BLaER1 (cell line): ENCODE measurements around the gene NANOS1.
A peak's percentile ranks its signal among the peaks of the same experiment; 100 is the strongest.
"Not testable (repeated sequence)": the region's sequence is repeated elsewhere in the genome, so short reads cannot be mapped to it uniquely, and the experiment has no call there.

ENCODE experiments used
- H3K27ac ChIP-seq: shearing (Covaris generic); formaldehyde crosslinking; 2 replicates; pipeline ENCODE4 v1.8.1; 2022
- H3K27me3 ChIP-seq: shearing (Covaris generic); formaldehyde crosslinking; 2 replicates; pipeline ENCODE4 v1.8.1; 2022
- H3K36me3 ChIP-seq: shearing (Covaris generic); formaldehyde crosslinking; 2 replicates; pipeline ENCODE4 v1.8.1; 2022
- H3K4me1 ChIP-seq: shearing (Covaris generic); formaldehyde crosslinking; 2 replicates; pipeline ENCODE4 v1.8.1; 2022
- H3K4me2 ChIP-seq: shearing (Covaris generic); formaldehyde crosslinking; 2 replicates; pipeline ENCODE4 v1.8.1; 2022
- H3K4me3 ChIP-seq: shearing (Covaris generic); formaldehyde crosslinking; 2 replicates; pipeline ENCODE4 v1.8.1; 2022
- H3K9ac ChIP-seq: shearing (Covaris generic); formaldehyde crosslinking; 2 replicates; pipeline ENCODE4 v1.8.1; 2022
- H3K9me3 ChIP-seq: shearing (Covaris generic); formaldehyde crosslinking; 2 replicates; pipeline ENCODE4 v1.8.1; 2022
- H4K20me1 ChIP-seq: shearing (Covaris generic); formaldehyde crosslinking; 2 replicates; pipeline ENCODE4 v1.8.1; 2022
- Cebpa-rat ChIP-seq: shearing (Covaris generic); IDR thresholded peaks from 2 replicates; pipeline ENCODE4 v1.8.1; 2022

The NANOS1 gene

GRCh38 chr10:119006451-119007210 is 22.9 kb upstream of the NANOS1 start:
- no peaks in the 10 kb centered on the region for H3K4me1 ChIP-seq
- H3K9ac ChIP-seq, result no peak overlapping the region
- H3K9me3 ChIP-seq, result no peaks in the 10 kb centered on the region
- TF ChIP-seq Cebpa-rat, result no peak
- H3K27me3 ChIP-seq, result no peaks in the 10 kb centered on the region
- no peaks in the 10 kb centered on the region for H3K36me3 ChIP-seq
- H4K20me1 ChIP-seq, result no peaks in the 10 kb centered on the region
- H3K27ac ChIP-seq, result no peak overlapping the region
- no peak overlapping the region for H3K4me2 ChIP-seq
- no peak overlapping the region for H3K4me3 ChIP-seq

GRCh38 chr10:119007211-119007574 is 22.3 kb upstream of the NANOS1 start:
- no peaks in the 10 kb centered on the region for H3K36me3 ChIP-seq
- no peaks in the 10 kb centered on the region for H3K9me3 ChIP-seq
- H3K27ac ChIP-seq, result no peak overlapping the region
- no peak overlapping the region for H3K4me2 ChIP-seq
- no peaks in the 10 kb centered on the region for H4K20me1 ChIP-seq
- no peaks in the 10 kb centered on the region for H3K27me3 ChIP-seq
- H3K4me1 ChIP-seq, result no peaks in the 10 kb centered on the region
- TF ChIP-seq Cebpa-rat, result no peak
- H3K9ac ChIP-seq, result no peak overlapping the region
- H3K4me3 ChIP-seq, result no peak overlapping the region

GRCh38 chr10:119020627-119020946 is 8.9 kb upstream of the NANOS1 start:
- no peak overlapping the region for H3K4me3 ChIP-seq
- H4K20me1 ChIP-seq, result no peaks in the 10 kb centered on the region
- no peak overlapping the region for H3K4me2 ChIP-seq
- peaks cover 6% of the 10 kb centered on the region; the same call in 1 of the 2 replicates for H3K9me3 ChIP-seq
- H3K9ac ChIP-seq, result no peak overlapping the region
- no peaks in the 10 kb centered on the region for H3K36me3 ChIP-seq
- TF ChIP-seq Cebpa-rat, result no peak
- peaks cover 9% of the 10 kb centered on the region; the same call in 1 of the 2 replicates for H3K4me1 ChIP-seq
- no peaks in the 10 kb centered on the region for H3K27me3 ChIP-seq
- no peak overlapping the region for H3K27ac ChIP-seq

DNA sequence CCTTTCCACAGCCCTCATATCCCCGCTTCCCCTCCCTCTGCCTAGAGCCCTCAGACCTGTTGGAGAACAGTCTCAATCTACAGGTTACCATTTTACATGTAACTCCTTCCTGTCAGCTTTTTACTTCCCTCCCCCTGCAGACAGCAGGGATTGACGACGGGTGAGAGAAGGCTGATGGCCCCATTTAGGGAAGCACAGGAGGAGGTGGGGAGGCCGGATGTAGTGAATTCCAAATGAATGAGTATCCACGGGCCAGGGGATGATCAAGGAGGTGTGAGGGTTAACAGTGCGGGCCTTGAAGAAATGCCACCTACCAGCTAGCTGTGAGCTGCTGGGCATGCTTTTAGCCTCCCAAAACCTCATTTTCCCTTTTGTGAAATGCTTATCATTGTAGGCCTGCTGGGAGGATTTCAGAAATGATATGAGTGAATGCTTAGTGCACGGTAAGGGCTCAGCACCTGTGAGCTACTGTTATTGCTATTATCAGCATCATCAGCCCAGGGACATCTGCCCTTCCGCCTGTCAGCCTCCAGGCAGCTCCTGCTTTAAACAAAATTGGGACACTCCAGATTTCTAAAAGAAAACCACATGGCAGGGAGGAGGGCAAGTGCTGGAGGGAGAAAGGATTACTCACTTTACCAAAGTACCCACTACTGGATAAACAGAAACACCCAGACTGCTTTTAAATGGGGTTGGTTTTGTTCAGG is 6.5 kb upstream of the NANOS1 start:
- peaks cover 6% of the 10 kb centered on the region; the same call in 1 of the 2 replicates for H3K9me3 ChIP-seq
- H4K20me1 ChIP-seq, result no peaks in the 10 kb centered on the region
- H3K36me3 ChIP-seq, result no peaks in the 10 kb centered on the region
- no peak overlapping the region for H3K4me2 ChIP-seq
- no peak overlapping the region for H3K27ac ChIP-seq
- peaks cover 9% of the 10 kb centered on the region; the same call in 1 of the 2 replicates for H3K4me1 ChIP-seq
- no peak overlapping the region for H3K9ac ChIP-seq
- no peak overlapping the region for H3K4me3 ChIP-seq
- no peaks in the 10 kb centered on the region for H3K27me3 ChIP-seq
- TF ChIP-seq Cebpa-rat, result no peak

GRCh38 chr10:119023553-119023868 is 6.0 kb upstream of the NANOS1 start:
- no peak for TF ChIP-seq Cebpa-rat

GRCh38 chr10:119024882-119025281 is 4.6 kb upstream of the NANOS1 start:
- TF ChIP-seq Cebpa-rat, result no peak
- H3K4me3 ChIP-seq, result no peak overlapping the region
- H3K36me3 ChIP-seq, result no peaks in the 10 kb centered on the region
- H3K4me1 ChIP-seq, result peaks cover 18% of the 10 kb centered on the region
- peaks cover 11% of the 10 kb centered on the region for H4K20me1 ChIP-seq
- no peak overlapping the region for H3K4me2 ChIP-seq
- H3K27ac ChIP-seq, result no peak overlapping the region
- H3K27me3 ChIP-seq, result peaks cover 7% of the 10 kb centered on the region; the same call in 1 of the 2 replicates
- H3K9ac ChIP-seq, result no peak overlapping the region
- H3K9me3 ChIP-seq, result no peaks in the 10 kb centered on the region

More at GRCh38 chr10:119023553-119023868, 6.0 kb upstream of the NANOS1 start:
- Histone ChIP-seq H4K20me1 (peaks cover 2% of the 10 kb centered on the region), H3K4me1 (peaks cover 9% of the 10 kb centered on the region), H3K4me3 (no peak overlapping the region), H3K27me3 (no peaks in the 10 kb centered on the region), H3K27ac (no peak overlapping the region), H3K9me3 (peaks cover 6% of the 10 kb centered on the region; the same call in 1 of the 2 replicates), H3K36me3 (no peaks in the 10 kb centered on the region), H3K4me2 (no peak overlapping the region), H3K9ac (no peak overlapping the region)

GRCh38 chr10:119025336-119025735 is 4.2 kb upstream of the NANOS1 start:
- peaks cover 12% of the 10 kb centered on the region for H3K27me3 ChIP-seq
- no peak overlapping the region for H3K4me2 ChIP-seq
- no peaks in the 10 kb centered on the region for H3K36me3 ChIP-seq
- no peak for TF ChIP-seq Cebpa-rat
- H3K9me3 ChIP-seq, result no peaks in the 10 kb centered on the region
- no peak overlapping the region for H3K27ac ChIP-seq
- H3K4me3 ChIP-seq, result no peak overlapping the region
- H4K20me1 ChIP-seq, result peaks cover 15% of the 10 kb centered on the region
- no peak overlapping the region for H3K9ac ChIP-seq
- peaks cover 22% of the 10 kb centered on the region for H3K4me1 ChIP-seq

- Histone ChIP-seq H4K20me1 (peaks cover 20% of the 10 kb centered on the region), H3K9ac (no peak overlapping the region), H3K4me1 (peaks cover 26% of the 10 kb centered on the region), H3K4me2 (no peak overlapping the region), H3K27ac (no peak overlapping the region), H3K9me3 (no peaks in the 10 kb centered on the region), H3K36me3 (no peaks in the 10 kb centered on the region), H3K27me3 (peaks cover 12% of the 10 kb centered on the region), H3K4me3 (no peak overlapping the region)
- no peak for TF ChIP-seq Cebpa-rat
Observed at GRCh38 chr10:119025776-119026175, 3.7 kb upstream of the NANOS1 start.

GRCh38 chr10:119026301-119027110 is 3.0 kb upstream of the NANOS1 start:
- peaks cover 27% of the 10 kb centered on the region for H4K20me1 ChIP-seq
- H3K36me3 ChIP-seq, result no peaks in the 10 kb centered on the region
- no peak overlapping the region for H3K4me2 ChIP-seq
- no peak overlapping the region for H3K27ac ChIP-seq
- H3K4me3 ChIP-seq, result no peak overlapping the region
- peaks cover 12% of the 10 kb centered on the region for H3K27me3 ChIP-seq
- H3K9ac ChIP-seq, result no peak overlapping the region
- H3K4me1 ChIP-seq, result peaks cover 33% of the 10 kb centered on the region
- no peaks in the 10 kb centered on the region for H3K9me3 ChIP-seq
- no peak for TF ChIP-seq Cebpa-rat

DNA sequence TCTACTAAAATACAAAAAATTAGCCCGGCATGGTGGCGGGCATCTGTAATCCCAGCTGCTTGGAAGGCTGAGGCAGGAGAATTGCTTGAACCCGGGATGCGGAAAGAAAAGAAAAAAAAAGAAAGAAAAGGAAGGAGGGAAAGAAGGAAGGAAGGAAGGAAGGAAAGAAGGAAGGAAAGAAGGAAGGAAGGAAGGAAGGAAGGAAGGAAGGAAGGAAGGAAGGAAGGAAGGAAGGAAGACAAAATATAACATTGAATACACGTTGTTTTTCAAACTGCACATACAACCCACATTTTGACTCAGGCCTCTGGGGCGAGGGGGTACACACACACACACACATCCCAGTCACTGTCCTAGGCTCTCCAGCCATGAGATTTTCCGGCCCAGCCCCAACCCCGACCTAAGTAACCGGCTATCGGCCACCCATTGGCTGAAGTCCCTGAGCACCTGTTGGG is 1.0 kb upstream of the NANOS1 start:
- not testable (repeated sequence) for H3K9me3 ChIP-seq, H3K27ac ChIP-seq, H3K4me3 ChIP-seq, H3K9ac ChIP-seq
- Histone ChIP-seq H4K20me1 (peaks cover 47% of the 10 kb centered on the region), H3K4me1 (peaks cover 40% of the 10 kb centered on the region), H3K27me3 (peaks cover 12% of the 10 kb centered on the region), H3K4me2 (peak overlapping the region; percentile 97), H3K36me3 (peaks cover 13% of the 10 kb centered on the region; the same call in 1 of the 2 replicates)
